C4-2B (cell line): ENCODE data around the gene CRLF2.
"Not testable (repeated sequence)": the region's sequence is repeated elsewhere in the genome, so short reads cannot be mapped to it uniquely, and the experiment has no call there.

Experiments
- H3K27ac ChIP-seq: fragments of 450-650 bp; 2 replicates; pipeline ENCODE4 v1.5.1; 2017
- CTCF ChIP-seq: fragments of 450-650 bp; conservative IDR thresholded peaks from 2 replicates; pipeline ENCODE4 v1.5.1; 2017; ENCODE audit warnings: mild to moderate bottlenecking
- ZFX ChIP-seq: fragments of 450-650 bp; IDR thresholded peaks from 2 replicates; pipeline ENCODE4 v1.6.1; 2017

Gene CRLF2

GRCh38 chrX:1205681-1206611 lies 6.5 kb downstream of the CRLF2 start:
- no peak for TF ChIP-seq ZFX
- no peak for TF ChIP-seq CTCF
- no peak overlapping the region for H3K27ac ChIP-seq

- H3K27ac ChIP-seq: no peak overlapping the region
- TF ChIP-seq CTCF (no peak), ZFX (no peak)
These were observed 10.2 kb downstream of the CRLF2 start for GRCh38 chrX:1202251-1202650.

- TF ChIP-seq ZFX: no peak
- no peak overlapping the region for H3K27ac ChIP-seq
These were observed 16.0 kb downstream of the CRLF2 start for GRCh38 chrX:1196436-1196835.

- not testable (repeated sequence) for H3K27ac ChIP-seq
These were observed 20.3 kb downstream of the CRLF2 start for GRCh38 chrX:1192196-1192595.

- H3K27ac ChIP-seq: no peak overlapping the region
- TF ChIP-seq ZFX (no peak), CTCF (no peak)
These were observed 21.8 kb downstream of the CRLF2 start for GRCh38 chrX:1190596-1191145.

GRCh38 chrX:1185561-1185960 lies 26.9 kb downstream of the CRLF2 start:
- no peak for TF ChIP-seq CTCF
- TF ChIP-seq ZFX: no peak
- no peak overlapping the region for H3K27ac ChIP-seq

GRCh38 chrX:1182211-1182610 lies 30.2 kb downstream of the CRLF2 start:
- TF ChIP-seq CTCF (no peak), ZFX (no peak)
- no peak overlapping the region for H3K27ac ChIP-seq

GRCh38 chrX:1181661-1182060 lies 30.8 kb downstream of the CRLF2 start:
- not testable (repeated sequence) for H3K27ac ChIP-seq

- no peak overlapping the region for H3K27ac ChIP-seq
- TF ChIP-seq ZFX (no peak), CTCF (no peak)
These were observed 31.3 kb downstream of the CRLF2 start for GRCh38 chrX:1181170-1181569.
